ENCODE results near the gene PCDHGB3.

DNA sequence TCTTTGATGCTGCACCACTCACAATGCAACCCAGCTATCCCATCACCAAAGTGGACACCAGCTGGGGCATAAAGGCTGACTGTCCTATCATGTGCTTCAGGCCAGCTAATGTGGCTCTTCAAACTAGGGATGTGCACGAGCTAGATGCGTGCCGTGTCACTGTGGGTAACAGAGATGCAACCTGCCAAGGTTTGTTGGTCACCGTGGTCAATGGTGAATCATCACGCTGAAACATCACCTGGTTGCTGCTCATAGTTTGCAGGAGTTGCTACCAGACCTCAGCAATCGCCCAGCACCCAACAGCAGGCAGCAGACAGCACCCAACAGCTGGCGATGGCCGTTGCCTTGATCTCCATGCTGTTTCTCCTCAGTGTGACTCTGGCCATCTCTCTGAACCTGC is 41.8 kb upstream of the PCDHGB3 start:
- TF ChIP-seq, protein P1, sequence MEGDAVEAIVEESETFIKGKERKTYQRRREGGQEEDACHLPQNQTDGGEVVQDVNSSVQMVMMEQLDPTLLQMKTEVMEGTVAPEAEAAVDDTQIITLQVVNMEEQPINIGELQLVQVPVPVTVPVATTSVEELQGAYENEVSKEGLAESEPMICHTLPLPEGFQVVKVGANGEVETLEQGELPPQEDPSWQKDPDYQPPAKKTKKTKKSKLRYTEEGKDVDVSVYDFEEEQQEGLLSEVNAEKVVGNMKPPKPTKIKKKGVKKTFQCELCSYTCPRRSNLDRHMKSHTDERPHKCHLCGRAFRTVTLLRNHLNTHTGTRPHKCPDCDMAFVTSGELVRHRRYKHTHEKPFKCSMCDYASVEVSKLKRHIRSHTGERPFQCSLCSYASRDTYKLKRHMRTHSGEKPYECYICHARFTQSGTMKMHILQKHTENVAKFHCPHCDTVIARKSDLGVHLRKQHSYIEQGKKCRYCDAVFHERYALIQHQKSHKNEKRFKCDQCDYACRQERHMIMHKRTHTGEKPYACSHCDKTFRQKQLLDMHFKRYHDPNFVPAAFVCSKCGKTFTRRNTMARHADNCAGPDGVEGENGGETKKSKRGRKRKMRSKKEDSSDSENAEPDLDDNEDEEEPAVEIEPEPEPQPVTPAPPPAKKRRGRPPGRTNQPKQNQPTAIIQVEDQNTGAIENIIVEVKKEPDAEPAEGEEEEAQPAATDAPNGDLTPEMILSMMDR (IDR thresholded peaks at IDR 0.05) = no peak
- TF ChIP-seq, protein P2, sequence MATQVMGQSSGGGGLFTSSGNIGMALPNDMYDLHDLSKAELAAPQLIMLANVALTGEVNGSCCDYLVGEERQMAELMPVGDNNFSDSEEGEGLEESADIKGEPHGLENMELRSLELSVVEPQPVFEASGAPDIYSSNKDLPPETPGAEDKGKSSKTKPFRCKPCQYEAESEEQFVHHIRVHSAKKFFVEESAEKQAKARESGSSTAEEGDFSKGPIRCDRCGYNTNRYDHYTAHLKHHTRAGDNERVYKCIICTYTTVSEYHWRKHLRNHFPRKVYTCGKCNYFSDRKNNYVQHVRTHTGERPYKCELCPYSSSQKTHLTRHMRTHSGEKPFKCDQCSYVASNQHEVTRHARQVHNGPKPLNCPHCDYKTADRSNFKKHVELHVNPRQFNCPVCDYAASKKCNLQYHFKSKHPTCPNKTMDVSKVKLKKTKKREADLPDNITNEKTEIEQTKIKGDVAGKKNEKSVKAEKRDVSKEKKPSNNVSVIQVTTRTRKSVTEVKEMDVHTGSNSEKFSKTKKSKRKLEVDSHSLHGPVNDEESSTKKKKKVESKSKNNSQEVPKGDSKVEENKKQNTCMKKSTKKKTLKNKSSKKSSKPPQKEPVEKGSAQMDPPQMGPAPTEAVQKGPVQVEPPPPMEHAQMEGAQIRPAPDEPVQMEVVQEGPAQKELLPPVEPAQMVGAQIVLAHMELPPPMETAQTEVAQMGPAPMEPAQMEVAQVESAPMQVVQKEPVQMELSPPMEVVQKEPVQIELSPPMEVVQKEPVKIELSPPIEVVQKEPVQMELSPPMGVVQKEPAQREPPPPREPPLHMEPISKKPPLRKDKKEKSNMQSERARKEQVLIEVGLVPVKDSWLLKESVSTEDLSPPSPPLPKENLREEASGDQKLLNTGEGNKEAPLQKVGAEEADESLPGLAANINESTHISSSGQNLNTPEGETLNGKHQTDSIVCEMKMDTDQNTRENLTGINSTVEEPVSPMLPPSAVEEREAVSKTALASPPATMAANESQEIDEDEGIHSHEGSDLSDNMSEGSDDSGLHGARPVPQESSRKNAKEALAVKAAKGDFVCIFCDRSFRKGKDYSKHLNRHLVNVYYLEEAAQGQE (IDR thresholded peaks at IDR 0.05; ENCODE audit: insufficient read depth in 1 of 2, low read depth in 2 of 2, low read length in 1 of 2) = no peak
- TF ChIP-seq POLR2AphosphoS5 (IDR thresholded peaks at IDR 0.05; ENCODE audit: low read depth, low read length) = no peak
